ENCODE results near the gene GRIK4. TPM values are rescaled to one million over a fixed set of nuclear protein-coding genes. Genes with fewer than 3 reads are reported as not detected.

Gene GRIK4
- total and polyA plus RNA-seq, 7 donors = 0.04 to 0.11 (median 0.04) TPM; not detected in 4

DNA sequence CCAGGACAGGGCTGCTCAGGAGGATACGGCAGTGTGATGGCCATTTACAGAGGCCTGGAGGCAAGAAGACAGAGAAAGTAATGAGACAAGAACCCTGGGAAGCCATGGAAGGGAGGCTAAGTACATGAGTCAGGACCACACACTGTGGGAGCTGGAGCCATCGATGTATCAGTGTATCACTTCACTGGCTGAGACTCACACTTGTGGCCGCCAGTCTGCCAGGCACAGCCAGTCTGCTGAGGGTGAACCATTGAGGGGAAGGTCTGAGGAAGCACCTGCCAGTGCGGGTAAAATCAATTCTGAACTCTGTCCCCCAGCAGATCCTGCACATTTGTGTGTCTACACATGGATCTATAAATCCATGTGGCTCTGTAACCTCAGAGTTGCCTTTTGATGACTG, 195.6 kb downstream of the GRIK4 start:
- TF ChIP-seq CTCF (IDR thresholded peaks at IDR 0.05) = no peak
- WGBS, 3 donors = 80 to 91% (median 81%) methylated on average over 4 of the region's 4 CpGs
- Histone ChIP-seq H3K9me3 (peaks cover 7% of the 10 kb centered on the region), H3K27me3 (ENCODE audit: insufficient read depth in 3 of 3, low read length in 2 of 3) (peaks cover 0 to 11% (median 5%) of the 10 kb centered on the region in 3 donors), H3K4me1 (no peaks in the 10 kb centered on the region), H3K27ac (no peak overlapping the region), H3K4me3 (no peak overlapping the region), H3K36me3 (ENCODE audit: insufficient read depth in 1 of 2, low read depth in 1 of 2) (no peaks in the 10 kb centered on the region)
- DNase-seq (no peak), ATAC-seq (no peak)
- intact Hi-C loops (cut with DNase I) = no loop called here

GRCh38 chr11:120707663-120708062, 196.1 kb downstream of the GRIK4 start:
- Histone ChIP-seq H3K4me3 (no peak overlapping the region), H3K27me3 (ENCODE audit: insufficient read depth in 3 of 3, low read length in 2 of 3) (peaks cover 0 to 11% (median 10%) of the 10 kb centered on the region in 3 donors), H3K4me1 (no peaks in the 10 kb centered on the region), H3K9me3 (peaks cover 7% of the 10 kb centered on the region), H3K36me3 (ENCODE audit: insufficient read depth in 1 of 2, low read depth in 1 of 2) (no peaks in the 10 kb centered on the region), H3K27ac (no peak overlapping the region)
- no peak for TF ChIP-seq CTCF (IDR thresholded peaks at IDR 0.05)
- ATAC-seq = no peak
- WGBS, 3 donors = 90 to 98% (median 96%) methylated on average over 2 of the region's 2 CpGs
- intact Hi-C loops (cut with DNase I) = no loop called here
- DNase-seq = no peak

DNA sequence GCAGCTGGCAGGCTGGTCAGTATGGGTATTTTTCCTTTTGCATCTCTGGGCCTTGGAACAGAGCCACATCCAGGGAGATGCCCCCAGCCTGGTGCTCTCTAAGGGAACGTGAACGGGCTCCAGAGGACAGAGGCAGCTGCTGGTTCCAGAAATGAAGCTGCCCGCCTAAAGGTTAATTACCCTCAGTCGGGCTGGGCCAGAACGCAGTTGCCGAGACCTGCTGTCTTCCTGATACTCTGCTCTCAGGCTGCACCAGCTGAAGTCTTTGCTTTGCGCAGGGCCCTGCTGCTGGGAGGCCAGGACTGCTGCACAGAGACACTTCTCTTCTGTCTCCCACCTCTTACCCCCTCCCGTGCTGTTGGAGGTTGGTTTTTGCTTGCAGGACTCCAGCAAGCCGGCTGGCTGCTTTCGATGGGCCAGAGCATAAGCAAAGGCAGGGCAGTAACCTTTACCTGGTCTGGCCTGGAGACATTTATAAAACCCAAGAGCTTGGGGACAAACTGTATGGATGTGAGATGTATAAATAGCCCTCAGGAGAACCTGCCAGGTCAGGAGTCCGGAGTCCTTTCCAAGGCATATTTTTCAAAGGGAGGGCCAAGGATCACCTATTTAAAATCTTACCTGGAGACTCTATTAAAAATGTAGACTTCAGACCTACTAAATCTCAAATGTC, 197.1 kb downstream of the GRIK4 start:
- Histone ChIP-seq H3K36me3 (ENCODE audit: insufficient read depth in 1 of 2, low read depth in 1 of 2) (no peaks in the 10 kb centered on the region), H3K9me3 (peaks cover 7% of the 10 kb centered on the region), H3K4me1 (no peaks in the 10 kb centered on the region), H3K27ac (no peak overlapping the region), H3K27me3 (ENCODE audit: insufficient read depth in 3 of 3, low read length in 2 of 3) (peaks cover 0 to 11% (median 10%) of the 10 kb centered on the region in 3 donors), H3K4me3 (no peak overlapping the region)
- ATAC-seq (no peak), DNase-seq (no peak)
- intact Hi-C loops (cut with DNase I) = no loop called here
- WGBS, 3 donors = 44 to 53% (median 46%) methylated on average over 11 of the region's 11 CpGs
- no peak for TF ChIP-seq CTCF (IDR thresholded peaks at IDR 0.05)

DNA sequence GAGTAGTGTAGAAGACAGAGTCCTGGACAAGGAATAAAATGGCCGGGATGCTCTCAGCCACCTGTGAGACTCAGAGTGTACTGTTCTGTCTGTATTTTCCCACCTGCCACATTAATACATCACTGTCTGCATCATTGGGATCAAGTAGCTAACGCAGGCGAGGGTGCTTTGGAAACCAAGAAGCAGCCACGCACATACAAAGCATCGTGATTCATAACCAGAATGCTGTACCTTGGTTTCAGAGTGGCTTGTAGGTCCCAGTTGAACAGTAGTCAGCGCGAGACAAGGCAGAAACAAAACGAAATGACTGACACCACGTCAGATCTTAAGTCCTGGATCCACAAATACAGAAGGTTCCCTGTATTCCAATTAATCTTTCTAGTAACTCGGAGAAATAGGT, 198.3 kb downstream of the GRIK4 start:
- 71 to 87% (median 86%) methylated on average over 10 of the region's 10 CpGs for WGBS, 3 donors
- intact Hi-C loops (cut with DNase I) = no loop called here
- peaks cover 3% of the 10 kb centered on the region for H3K9me3 ChIP-seq
- ATAC-seq (no peak), DNase-seq (no peak)
- no peak overlapping the region for H3K4me3 ChIP-seq
- TF ChIP-seq CTCF (IDR thresholded peaks at IDR 0.05) = no peak
- no peak overlapping the region for H3K27ac ChIP-seq
- H3K4me1 ChIP-seq = no peaks in the 10 kb centered on the region
- H3K27me3 ChIP-seq (ENCODE audit: insufficient read depth in 3 of 3, low read length in 2 of 3) = peaks cover 0 to 19% (median 13%) of the 10 kb centered on the region in 3 donors
- no peaks in the 10 kb centered on the region for H3K36me3 ChIP-seq (ENCODE audit: insufficient read depth in 1 of 2, low read depth in 1 of 2)
